HEK293T (cell line): ENCODE data around the gene CD3D.

Experiments
- ELF4 ChIP-seq: fragments of 450-650 bp; IDR thresholded peaks from 2 replicates; pipeline ENCODE4 v1.6.1; 2017; ENCODE audit warnings: antibody characterized with exemption
- SP1 ChIP-seq: fragments of 450-650 bp; IDR thresholded peaks from 2 replicates; pipeline ENCODE4 v1.6.1; 2017

DNA sequence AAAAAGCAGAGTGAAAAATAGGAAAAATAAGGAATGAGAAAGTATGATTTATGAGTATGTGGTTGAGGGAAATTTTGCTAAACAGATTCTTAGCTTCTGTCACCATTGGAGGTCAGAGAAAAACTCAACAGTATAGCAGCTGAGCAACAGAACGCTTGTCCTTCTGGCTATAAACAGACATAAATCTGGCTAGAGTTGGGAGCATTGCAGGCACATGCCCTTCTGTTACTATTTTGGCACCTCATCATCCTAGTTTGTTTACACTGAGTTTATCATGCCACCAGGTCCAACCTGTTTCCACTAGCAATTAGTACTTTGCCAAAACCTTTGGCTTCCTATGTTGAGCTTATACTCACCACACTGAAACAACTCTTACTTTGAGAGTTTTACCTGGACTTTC, 23.8 kb upstream of the CD3D start:
- TF ChIP-seq SP1, result no peak
- no peak for TF ChIP-seq ELF4
